H1 (cell line): ENCODE results near the gene YIPF3. TPM values are rescaled to one million over a fixed set of nuclear protein-coding genes. Genes with fewer than 3 reads are reported as not detected.

Source experiments
- CTCF ChIA-PET: fragments of 300-600 bp; sonication (Branson Sonifier 250); formaldehyde crosslinking; loops from one replicate; lab custom pipeline; 2021; ENCODE audit not compliant: partially characterized antibody; lab: Charles Lee
- POLR2A ChIA-PET: fragments of 300-600 bp; sonication (Branson Sonifier 250); formaldehyde crosslinking; loops from one replicate; lab custom pipeline; 2021; ENCODE audit warnings: inconsistent platforms; ENCODE audit not compliant: partially characterized antibody; lab: Charles Lee
- DNase-seq, 2 experiments: peaks; one replicate each; pipeline versions ENCODE4 v3.0.0 to v3.0.0-alpha.2; 2010 to 2022; ENCODE audit warnings: low spot score in 2 of 2, low read depth in 1 of 2, mixed read lengths in 1 of 2
- FAIRE-seq: peaks from 2 replicates; lab custom pipeline; 2011; peaks lifted over from hg19 to GRCh38; lab: Jason Lieb, UNC
- H2AFZ ChIP-seq: 2 replicates; pipeline ENCODE4 v1.8.1; 2012; ENCODE audit warnings: low read length, inconsistent platforms
- H2AK5ac ChIP-seq: 2 replicates; pipeline ENCODE4 v1.6.1; 2013; ENCODE audit warnings: low read depth, low read length
- H2BK120ac ChIP-seq: replicated peaks from 2 replicates; pipeline ENCODE3; 2013; ENCODE audit warnings: low read depth, low read length, inconsistent platforms
- H2BK12ac ChIP-seq: 2 replicates; pipeline ENCODE4 v1.6.1; 2013; ENCODE audit warnings: low read depth, low read length
- H2BK15ac ChIP-seq: 2 replicates; pipeline ENCODE4 v1.6.1; 2013; ENCODE audit warnings: low read length
- H2BK20ac ChIP-seq: 2 replicates; pipeline ENCODE4 v1.6.1; 2013; ENCODE audit warnings: low read length
- H2BK5ac ChIP-seq: 2 replicates; pipeline ENCODE4 v1.6.1; 2013; ENCODE audit warnings: low read depth, low read length
- H3K14ac ChIP-seq: 2 replicates; pipeline ENCODE4 v1.6.1; 2013; ENCODE audit warnings: inconsistent platforms; ENCODE audit not compliant: insufficient read length
- H3K18ac ChIP-seq: 2 replicates; pipeline ENCODE4 v1.6.1; 2013; ENCODE audit warnings: low read length; ENCODE audit errors: extremely low read depth
- H3K23ac ChIP-seq: 2 replicates; pipeline ENCODE4 v1.6.1; 2013; ENCODE audit warnings: inconsistent platforms; ENCODE audit not compliant: insufficient read length
- H3K23me2 ChIP-seq: 2 replicates; pipeline ENCODE4 v1.6.1; 2013; ENCODE audit warnings: low read depth, low read length
- H3K27ac ChIP-seq: 2 replicates; pipeline ENCODE4 v1.6.1; 2011; ENCODE audit warnings: low read depth, low read length, inconsistent platforms
- H3K27me3 ChIP-seq, 4 experiments: replicated peaks in 1 of 4; 1 replicate in 1 of 4; 2 replicates in 3 of 4; pipeline versions ENCODE4 v1.6.1 to v1.8.1; 2011 to 2013; ENCODE audit warnings: low read length in 3 of 4, mild to moderate bottlenecking in 3 of 4, inconsistent platforms in 2 of 4, mixed read lengths in 2 of 4, moderate library complexity in 1 of 4; ENCODE audit not compliant: control insufficient read depth in 3 of 4, insufficient read depth in 3 of 4; ENCODE audit errors: extremely low read depth in 1 of 4
- H3K36me3 ChIP-seq, 4 experiments: 2 replicates each; pipeline versions ENCODE4 v1.6.1 to v1.8.1; 2011 to 2013; ENCODE audit warnings: mild to moderate bottlenecking in 4 of 4, low read length in 3 of 4, moderate library complexity in 2 of 4, control low read depth in 1 of 4, inconsistent platforms in 1 of 4; ENCODE audit not compliant: insufficient read depth in 4 of 4, control insufficient read depth in 2 of 4
- H3K4ac ChIP-seq: replicated peaks from 2 replicates; pipeline ENCODE3; 2013; ENCODE audit warnings: low read length, low read depth, mixed read lengths, inconsistent platforms; ENCODE audit not compliant: insufficient read length
- H3K4me1 ChIP-seq, 4 experiments: replicated peaks in 1 of 4; 1 replicate in 1 of 4; 2 replicates in 3 of 4; pipeline versions ENCODE4 v1.6.1 to v1.8.1; 2011 to 2013; ENCODE audit warnings: low read length in 3 of 4, inconsistent platforms in 2 of 4, mixed read lengths in 1 of 4; ENCODE audit not compliant: insufficient read depth in 4 of 4, control insufficient read depth in 3 of 4
- H3K4me2 ChIP-seq, 2 experiments: 2 replicates each; pipeline versions ENCODE4 v1.6.1 to v1.8.1; 2011 to 2013; ENCODE audit warnings: low read depth in 2 of 2, low read length in 2 of 2, control low read depth in 1 of 2, inconsistent platforms in 1 of 2, mild to moderate bottlenecking in 1 of 2; ENCODE audit not compliant: insufficient read depth in 1 of 2
- H3K4me3 ChIP-seq, 4 experiments: fragments of 200-600, 300-600 bp in 1 of 4; sonication (generic), shearing (Covaris generic), sonication (Bioruptor Twin) in 1 of 4; 2 replicates each; pipeline versions ENCODE4 v1.5.1 to v1.8.1; 2011 to 2016; ENCODE audit warnings: low read length in 4 of 4, low read depth in 3 of 4, control low read depth in 2 of 4, inconsistent platforms in 2 of 4, mild to moderate bottlenecking in 2 of 4, mixed read lengths in 1 of 4, moderate library complexity in 1 of 4; ENCODE audit not compliant: insufficient read depth in 2 of 4; ENCODE audit errors: extremely low read depth in 1 of 4
- H3K56ac ChIP-seq: replicated peaks from 2 replicates; pipeline ENCODE3; 2013; ENCODE audit warnings: low read depth, mild to moderate bottlenecking, mixed read lengths, low read length, inconsistent platforms; ENCODE audit not compliant: insufficient read length
- H3K79me1 ChIP-seq: 2 replicates; pipeline ENCODE4 v1.6.1; 2013; ENCODE audit warnings: low read depth, low read length, control low read depth
- H3K79me2 ChIP-seq, 2 experiments: 2 replicates each; pipeline versions ENCODE4 v1.6.1 to v1.8.1; 2012 to 2013; ENCODE audit warnings: low read length in 2 of 2, mild to moderate bottlenecking in 2 of 2, inconsistent platforms in 1 of 2; ENCODE audit not compliant: insufficient read depth in 2 of 2, control insufficient read depth in 1 of 2
- H3K9ac ChIP-seq, 4 experiments: replicated peaks in 1 of 4; 1 replicate in 1 of 4; 2 replicates in 3 of 4; pipeline versions ENCODE4 v1.6.1 to v1.8.1; 2011 to 2013; ENCODE audit warnings: low read depth in 3 of 4, low read length in 3 of 4, control low read depth in 2 of 4, mild to moderate bottlenecking in 2 of 4, moderate library complexity in 2 of 4, inconsistent platforms in 1 of 4; ENCODE audit errors: extremely low read depth in 1 of 4
- H3K9me3 ChIP-seq, 2 experiments: 2 replicates each; pipeline versions ENCODE4 v1.6.1 to v1.8.1; 2012 to 2013; ENCODE audit warnings: mild to moderate bottlenecking in 2 of 2, moderate library complexity in 2 of 2, control low read depth in 1 of 2, inconsistent platforms in 1 of 2, low read depth in 1 of 2, low read length in 1 of 2, mixed read lengths in 1 of 2; ENCODE audit not compliant: insufficient read depth in 2 of 2
- H4K20me1 ChIP-seq, 2 experiments: replicated peaks in 1 of 2; 2 replicates each; pipeline versions ENCODE3 to v1.8.1; 2011 to 2013; ENCODE audit warnings: inconsistent platforms in 2 of 2, low read length in 2 of 2, mild to moderate bottlenecking in 1 of 2; ENCODE audit not compliant: insufficient read depth in 2 of 2, control insufficient read depth in 1 of 2
- H4K5ac ChIP-seq: 2 replicates; pipeline ENCODE4 v1.6.1; 2013; ENCODE audit warnings: low read length, low read depth, mixed read lengths, inconsistent platforms; ENCODE audit not compliant: insufficient read length
- H4K8ac ChIP-seq: 2 replicates; pipeline ENCODE4 v1.8.0; 2013; ENCODE audit warnings: mild to moderate bottlenecking, moderate library complexity, low read length, inconsistent platforms; ENCODE audit not compliant: insufficient read depth; ENCODE audit errors: extremely low read depth
- H4K91ac ChIP-seq: replicated peaks from 2 replicates; pipeline ENCODE3; 2013; ENCODE audit warnings: low read length, mixed read lengths, inconsistent platforms; ENCODE audit not compliant: insufficient read length
- CHD1 ChIP-seq: IDR thresholded peaks from 2 replicates; pipeline ENCODE4 v1.6.1; 2012; ENCODE audit warnings: low read depth, low read length, improper control_type of control experiment
- CHD2 ChIP-seq: IDR thresholded peaks from 2 replicates; pipeline ENCODE4 v1.6.1; 2012; ENCODE audit warnings: low read length, improper control_type of control experiment
- EGR1 ChIP-seq: IDR thresholded peaks from 2 replicates; pipeline ENCODE4 v1.6.1; 2011; ENCODE audit warnings: low read depth, low read length, borderline replicate concordance
- GTF2F1 ChIP-seq: IDR thresholded peaks from 2 replicates; pipeline ENCODE4 v1.6.1; 2012; ENCODE audit warnings: low read depth, low read length, improper control_type of control experiment, borderline replicate concordance
- KDM5A ChIP-seq: fragments of 200-600 bp; IDR thresholded peaks from 2 replicates; pipeline ENCODE4 v1.7.1; 2012; ENCODE audit warnings: mild to moderate bottlenecking, low read length, inconsistent platforms, mixed read lengths
- NRF1 ChIP-seq: IDR thresholded peaks from 2 replicates; pipeline ENCODE4 v1.6.1; 2011; ENCODE audit warnings: mild to moderate bottlenecking, low read depth, low read length, improper control_type of control experiment
- RXRA ChIP-seq: IDR thresholded peaks from 2 replicates; pipeline ENCODE4 v1.6.1; 2011; ENCODE audit warnings: low read depth, mild to moderate bottlenecking, low read length, moderate library complexity; ENCODE audit not compliant: insufficient read depth
- SIN3A ChIP-seq, 2 experiments: IDR thresholded peaks in 1 of 2; conservative IDR thresholded peaks in 1 of 2; 2 replicates each; pipeline ENCODE4 v1.6.1; 2011 to 2012; ENCODE audit warnings: low read length in 2 of 2, improper control_type of control experiment in 1 of 2, low read depth in 1 of 2, mild to moderate bottlenecking in 1 of 2
- SP2 ChIP-seq: IDR thresholded peaks from 2 replicates; pipeline ENCODE4 v1.6.1; 2012; ENCODE audit warnings: mild to moderate bottlenecking, low read length, inconsistent platforms
- TAF7 ChIP-seq: optimal IDR thresholded peaks from 2 replicates; pipeline ENCODE3; 2011; ENCODE audit warnings: low read depth, mild to moderate bottlenecking, inconsistent platforms, low read length, moderate library complexity, borderline replicate concordance
- TCF12 ChIP-seq: IDR thresholded peaks from 2 replicates; pipeline ENCODE4 v1.6.1; 2011; ENCODE audit warnings: low read depth, mild to moderate bottlenecking, low read length
- YY1 ChIP-seq: IDR thresholded peaks from 2 replicates; pipeline ENCODE4 v1.6.1; 2011; ENCODE audit warnings: low read depth, mild to moderate bottlenecking, low read length
- WGBS, 2 experiments: shearing (Covaris generic) in 1 of 2; methylation state at CpG; one replicate each; pipeline versions ENCODE4 v1.1.6 to v1.1.7; 2013 to 2015; ENCODE audit warnings: low lambda C conversion rate in 2 of 2, mixed read lengths in 2 of 2, inconsistent platforms in 1 of 2, low coverage in 1 of 2, missing lambda C conversion rate in 1 of 2; ENCODE audit not compliant: insufficient replicate concordance in 2 of 2, insufficient coverage in 1 of 2, insufficient read length in 1 of 2; ENCODE audit errors: extremely low coverage in 1 of 2, missing lambda C conversion rate in 1 of 2; 5-methylcytosine and 5-hydroxymethylcytosine counted together
- polyA plus RNA-seq, 7 experiments: library from polyadenylated mRNA; depleted of rRNA in 3 of 7; stranded (reverse) in 5 of 7; unstranded in 2 of 7; fragments of >200 nt in 5 of 7; fragments of 200-250 nt in 2 of 7; gene quantifications; 1 replicate in 5 of 7; 2 replicates in 1 of 7; 4 replicates in 1 of 7; pipeline versions ENCODE4 v1.2.1 to v1.2.3, GENCODE V29; 2011 to 2013; ENCODE audit warnings: missing spikeins in 2 of 7, mixed read lengths in 2 of 7
- total RNA-seq: library from RNA; stranded (reverse); fragmentation: NEBNext Ultra II Directional; extraction: Animal tissue kit (Norgen Biotek cat#: 25700); gene quantifications from 2 replicates; pipeline ENCODE4 v1.2.1, GENCODE V29; 2021

YIPF3 gene
- total and polyA plus RNA-seq, 2 of the 8 experiments (the other 6 are each of a cell fraction or from before 2014, with no cell fraction given) = 77.2 to 225 TPM

DNA sequence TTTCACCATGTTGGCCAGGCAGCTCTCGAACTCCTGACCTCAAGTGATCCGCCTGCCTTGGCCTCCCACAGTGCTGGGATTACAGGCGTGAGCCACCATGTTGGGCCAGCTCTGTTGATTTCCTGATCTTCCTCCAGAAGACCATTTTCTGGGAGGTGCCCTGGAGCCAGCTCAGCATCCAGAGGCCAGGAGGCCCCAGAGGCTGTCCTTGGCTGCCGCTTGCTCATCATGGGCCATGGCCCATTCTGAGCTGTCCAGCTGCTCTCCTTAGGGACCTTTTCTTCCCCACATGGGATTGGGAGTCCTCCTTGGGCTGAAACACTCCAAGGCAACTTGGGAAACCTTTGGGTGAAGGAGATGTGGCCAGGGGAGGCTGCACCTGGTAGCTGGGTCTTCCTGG lies 22.0 kb downstream of the YIPF3 start:
- Histone ChIP-seq H3K9ac (no peak overlapping the region), H2BK5ac (no peak overlapping the region), H3K4me1 (peaks cover 7 to 19% (median 13%) of the 10 kb centered on the region in 4 experiments), H4K8ac (no peak overlapping the region), H2BK12ac (no peak overlapping the region), H4K91ac (no peak overlapping the region), H3K79me2 (peaks cover 4 to 42% of the 10 kb centered on the region in 2 experiments; a peak in 3 of 4 replicates), H3K23ac (no peak overlapping the region), H2BK20ac (no peak overlapping the region), H3K23me2 (no peaks in the 10 kb centered on the region), H3K36me3 (peaks cover 11 to 18% (median 13%) of the 10 kb centered on the region in 4 experiments; a peak in 7 of 8 replicates), H3K4me2 (no peak overlapping the region), H3K4ac (no peak overlapping the region), H3K18ac (no peak overlapping the region), H3K9me3 (no peaks in the 10 kb centered on the region), H3K27me3 (no peaks in the 10 kb centered on the region), H2BK15ac (no peak overlapping the region), H3K56ac (no peak overlapping the region), H4K5ac (no peak overlapping the region), H2AK5ac (0 out of 2 replicates have a peak overlapping the region, but pooled peaks have one; percentile 65), H3K4me3 (no peak overlapping the region), H3K79me1 (peaks cover 23% of the 10 kb centered on the region), H2AFZ (no peak overlapping the region), H3K27ac (no peak overlapping the region), H4K20me1 (peaks cover 10 to 30% of the 10 kb centered on the region in 2 experiments), H2BK120ac (no peak overlapping the region), H3K14ac (no peak overlapping the region)
- TF ChIP-seq GTF2F1 (no peak), CHD1 (no peak), EGR1 (no peak), SP2 (no peak), CHD2 (no peak), RXRA (no peak), NRF1 (no peak), YY1 (no peak), KDM5A (no peak), SIN3A (conservative IDR thresholded peaks at IDR 0.05 in 1 of 2, IDR thresholded peaks at IDR 0.05 in 1 of 2; ENCODE audit: low read depth in 1 of 2, low read length in 2 of 2) (no peak), TCF12 (no peak), TAF7 (no peak)
- POLR2A ChIA-PET = interaction anchor here (0.7 to 5.6 kb wide), 6 partner anchors 9 to 26 kb away, joined by 3 to 27 read pairs (median 4); partner anchors contain the start of genes POLR1C, TJAP1 and YIPF3
- DNase-seq = no peak
- FAIRE-seq = no peak
- CTCF ChIA-PET = interaction anchor here (0.6 to 32.9 kb wide), 7 partner anchors 6 to 160 kb away, joined by 3 to 536 read pairs (median 8); partner anchors contain the start of genes DLK2, LRRC73, TJAP1 and ZNF318
- WGBS, 2 experiments = 93% methylated on average over 4 of the region's 4 CpGs; no CpG with 5 or more reads in 1 of the 2 experiments
